Keratinocyte (primary cell): ENCODE data around the gene RIOK3.

Source experiments
- EZH2 ChIP-seq: IDR thresholded peaks from one replicate; pipeline ENCODE4 v1.6.1; 2012; ENCODE audit warnings: inconsistent platforms, mild to moderate bottlenecking, low read length, moderate library complexity
- TF ChIP-seq, protein P1 (sequence below), 3 experiments: IDR thresholded peaks in 1 of 3; conservative IDR thresholded peaks in 1 of 3; optimal IDR thresholded peaks in 1 of 3; 2 replicates in 2 of 3; 3 replicates in 1 of 3; pipeline versions ENCODE3 to v1.5.1; 2011; ENCODE audit warnings: low read length in 3 of 3, mild to moderate bottlenecking in 3 of 3, moderate library complexity in 2 of 3, control low read depth in 1 of 3, inconsistent platforms in 1 of 3; ENCODE audit not compliant: insufficient read depth in 2 of 3; ENCODE audit errors: extremely low read depth in 1 of 3

DNA sequence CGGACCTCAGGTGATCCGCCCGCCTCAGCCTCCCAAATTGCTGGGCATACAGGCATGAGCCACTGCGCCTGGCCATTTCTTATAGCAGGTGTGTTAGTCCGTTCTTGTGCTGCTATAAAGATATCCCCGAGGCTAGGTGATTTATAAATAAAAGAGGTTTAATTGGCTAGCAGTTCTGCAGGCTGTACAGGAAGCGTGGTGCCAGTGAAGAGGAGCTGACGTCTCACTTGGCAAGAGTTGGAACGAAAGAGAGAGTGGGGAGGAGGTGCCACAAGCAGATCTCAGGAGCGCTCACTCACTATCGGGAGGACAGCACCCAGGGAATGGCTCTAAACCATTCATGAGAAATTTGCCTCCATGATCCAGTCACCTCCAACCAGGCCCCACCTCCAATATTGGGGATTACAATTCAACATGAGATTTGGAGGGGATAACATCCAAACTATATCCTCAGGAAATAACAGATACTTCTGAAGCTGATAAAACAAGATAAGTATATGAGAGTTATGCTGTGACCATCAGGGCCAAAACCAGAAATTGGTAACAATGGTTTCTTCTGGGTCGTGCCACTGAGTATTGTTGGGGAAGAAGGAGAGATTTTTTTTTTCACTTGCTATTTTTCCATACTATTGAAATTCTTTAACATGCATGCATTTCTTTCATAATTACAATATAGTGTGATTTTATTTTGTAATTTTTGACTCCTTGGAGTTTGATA lies 42.8 kb downstream of the RIOK3 start:
- TF ChIP-seq, protein P1, sequence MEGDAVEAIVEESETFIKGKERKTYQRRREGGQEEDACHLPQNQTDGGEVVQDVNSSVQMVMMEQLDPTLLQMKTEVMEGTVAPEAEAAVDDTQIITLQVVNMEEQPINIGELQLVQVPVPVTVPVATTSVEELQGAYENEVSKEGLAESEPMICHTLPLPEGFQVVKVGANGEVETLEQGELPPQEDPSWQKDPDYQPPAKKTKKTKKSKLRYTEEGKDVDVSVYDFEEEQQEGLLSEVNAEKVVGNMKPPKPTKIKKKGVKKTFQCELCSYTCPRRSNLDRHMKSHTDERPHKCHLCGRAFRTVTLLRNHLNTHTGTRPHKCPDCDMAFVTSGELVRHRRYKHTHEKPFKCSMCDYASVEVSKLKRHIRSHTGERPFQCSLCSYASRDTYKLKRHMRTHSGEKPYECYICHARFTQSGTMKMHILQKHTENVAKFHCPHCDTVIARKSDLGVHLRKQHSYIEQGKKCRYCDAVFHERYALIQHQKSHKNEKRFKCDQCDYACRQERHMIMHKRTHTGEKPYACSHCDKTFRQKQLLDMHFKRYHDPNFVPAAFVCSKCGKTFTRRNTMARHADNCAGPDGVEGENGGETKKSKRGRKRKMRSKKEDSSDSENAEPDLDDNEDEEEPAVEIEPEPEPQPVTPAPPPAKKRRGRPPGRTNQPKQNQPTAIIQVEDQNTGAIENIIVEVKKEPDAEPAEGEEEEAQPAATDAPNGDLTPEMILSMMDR (optimal IDR thresholded peaks at IDR 0.05 in 1 of 3, IDR thresholded peaks at IDR 0.05 in 1 of 3, conservative IDR thresholded peaks at IDR 0.05 in 1 of 3; ENCODE audit: extremely low read depth in 1 of 3, insufficient read depth in 2 of 3, low read length in 3 of 3) = no peak
- TF ChIP-seq EZH2 = no peak
